Endothelial cell of umbilical vein (primary cell): ENCODE data around the gene GNAQ.

ENCODE experiments used
- EZH2 ChIP-seq: IDR thresholded peaks from 2 replicates; pipeline ENCODE4 v1.6.1; 2012; ENCODE audit warnings: borderline replicate concordance, low read depth, mild to moderate bottlenecking, moderate library complexity, low read length, inconsistent platforms; ENCODE audit not compliant: severe bottlenecking
- FOS ChIP-seq: IDR thresholded peaks from 2 replicates; pipeline ENCODE4 v1.6.1; 2011; ENCODE audit warnings: mild to moderate bottlenecking, low read length, moderate library complexity, borderline replicate concordance; ENCODE audit not compliant: insufficient read depth
- GATA2 ChIP-seq: IDR thresholded peaks from 2 replicates; pipeline ENCODE4 v1.7.0; 2011; ENCODE audit warnings: low read depth, mild to moderate bottlenecking, moderate library complexity, mixed read lengths, low read length; ENCODE audit not compliant: insufficient read length, insufficient read depth
- JUN ChIP-seq: IDR thresholded peaks from 2 replicates; pipeline ENCODE4 v1.6.1; 2011; ENCODE audit warnings: borderline replicate concordance, low read depth; ENCODE audit not compliant: insufficient read length, insufficient read depth
- MYC ChIP-seq: IDR thresholded peaks from one replicate; pipeline ENCODE4 v1.6.1; 2011; ENCODE audit warnings: mild to moderate bottlenecking, low read depth, low read length
- POLR2A ChIP-seq: IDR thresholded peaks from 2 replicates; pipeline ENCODE4 v1.6.1; 2012; ENCODE audit warnings: low read depth, mild to moderate bottlenecking, control low read depth, low read length
- POLR2AphosphoS5 ChIP-seq: IDR thresholded peaks from 2 replicates; pipeline ENCODE4 v1.6.1; 2012; ENCODE audit warnings: low read depth, mild to moderate bottlenecking, control low read depth, low read length, moderate library complexity; ENCODE audit not compliant: insufficient read depth
- TF ChIP-seq, protein P1 (sequence below), 2 donors: IDR thresholded peaks; 1 replicate in 1 of 2; 2 replicates in 1 of 2; pipeline ENCODE4 v1.5.1; 2011; ENCODE audit warnings: low read length in 2 of 2, mild to moderate bottlenecking in 2 of 2, moderate library complexity in 2 of 2, control low read depth in 1 of 2, inconsistent platforms in 1 of 2, low read depth in 1 of 2; ENCODE audit not compliant: insufficient read depth in 1 of 2; ENCODE audit errors: extremely low read depth in 1 of 2
- TF ChIP-seq, protein P2 (sequence below): IDR thresholded peaks from 2 replicates; pipeline ENCODE4 v1.6.1; 2011; ENCODE audit not compliant: insufficient read depth, insufficient read length

DNA sequence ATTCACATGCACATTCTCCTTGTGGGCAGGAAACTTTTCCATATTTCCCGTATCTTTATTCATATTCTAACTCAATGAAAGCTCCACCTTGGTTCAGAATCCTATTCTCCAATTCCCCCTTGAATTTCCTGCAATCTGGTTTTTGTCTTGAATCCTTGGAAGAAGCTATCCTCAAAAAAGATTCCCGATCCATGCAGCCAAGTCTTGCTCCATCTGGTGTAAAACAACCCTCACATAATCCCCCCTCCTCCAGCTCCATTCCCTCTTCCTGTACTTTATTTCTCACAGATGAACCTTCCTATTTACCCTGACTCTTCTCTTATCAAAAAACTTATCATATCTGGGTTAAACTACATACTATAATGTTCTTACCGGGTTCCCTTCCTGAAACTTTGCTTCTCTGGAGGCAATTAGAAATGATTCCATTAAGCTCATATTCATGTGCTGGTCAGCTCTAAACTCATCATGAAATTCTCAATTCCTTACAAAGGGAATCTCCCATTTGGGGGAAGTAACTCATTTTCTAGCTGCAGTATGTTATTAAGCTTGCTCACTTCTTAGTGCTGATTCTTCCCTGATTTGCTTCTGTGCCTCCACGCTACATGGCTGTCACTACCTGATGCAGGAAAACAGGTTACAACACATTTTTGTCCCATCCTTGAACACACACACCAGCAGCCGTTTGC is 81.7 kb downstream of the GNAQ start:
- TF ChIP-seq, protein P1, sequence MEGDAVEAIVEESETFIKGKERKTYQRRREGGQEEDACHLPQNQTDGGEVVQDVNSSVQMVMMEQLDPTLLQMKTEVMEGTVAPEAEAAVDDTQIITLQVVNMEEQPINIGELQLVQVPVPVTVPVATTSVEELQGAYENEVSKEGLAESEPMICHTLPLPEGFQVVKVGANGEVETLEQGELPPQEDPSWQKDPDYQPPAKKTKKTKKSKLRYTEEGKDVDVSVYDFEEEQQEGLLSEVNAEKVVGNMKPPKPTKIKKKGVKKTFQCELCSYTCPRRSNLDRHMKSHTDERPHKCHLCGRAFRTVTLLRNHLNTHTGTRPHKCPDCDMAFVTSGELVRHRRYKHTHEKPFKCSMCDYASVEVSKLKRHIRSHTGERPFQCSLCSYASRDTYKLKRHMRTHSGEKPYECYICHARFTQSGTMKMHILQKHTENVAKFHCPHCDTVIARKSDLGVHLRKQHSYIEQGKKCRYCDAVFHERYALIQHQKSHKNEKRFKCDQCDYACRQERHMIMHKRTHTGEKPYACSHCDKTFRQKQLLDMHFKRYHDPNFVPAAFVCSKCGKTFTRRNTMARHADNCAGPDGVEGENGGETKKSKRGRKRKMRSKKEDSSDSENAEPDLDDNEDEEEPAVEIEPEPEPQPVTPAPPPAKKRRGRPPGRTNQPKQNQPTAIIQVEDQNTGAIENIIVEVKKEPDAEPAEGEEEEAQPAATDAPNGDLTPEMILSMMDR (IDR thresholded peaks at IDR 0.05; ENCODE audit: extremely low read depth in 1 of 2, insufficient read depth in 1 of 2, low read depth in 1 of 2, low read length in 2 of 2) = no peak
- TF ChIP-seq MYC = no peak
- TF ChIP-seq POLR2A = no peak
- TF ChIP-seq POLR2AphosphoS5 = no peak
- TF ChIP-seq EZH2 = no peak
- TF ChIP-seq, protein P2, sequence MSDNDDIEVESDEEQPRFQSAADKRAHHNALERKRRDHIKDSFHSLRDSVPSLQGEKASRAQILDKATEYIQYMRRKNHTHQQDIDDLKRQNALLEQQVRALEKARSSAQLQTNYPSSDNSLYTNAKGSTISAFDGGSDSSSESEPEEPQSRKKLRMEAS = no peak
- TF ChIP-seq FOS = no peak
- TF ChIP-seq JUN = no peak
- no peak for TF ChIP-seq GATA2
